HepG2 (cell line): ENCODE results near the gene SND1. TPM values are rescaled to one million over a fixed set of nuclear protein-coding genes. Genes with fewer than 3 reads are reported as not detected.

Source experiments
- BRCA1 ChIP-seq: sonication (generic); formaldehyde crosslinking; IDR thresholded peaks from 2 replicates; pipeline ENCODE4 v1.4.0; 2020; ENCODE audit warnings: missing genetic modification reagents
- ELF1 ChIP-seq: sonication (generic); formaldehyde crosslinking; IDR thresholded peaks from 2 replicates; pipeline ENCODE4 v1.4.0; 2020; ENCODE audit warnings: missing genetic modification reagents
- GABPB1 ChIP-seq: IDR thresholded peaks from 2 replicates; pipeline ENCODE4 v1.6.1; 2016; ENCODE audit warnings: mild to moderate bottlenecking, missing genetic modification reagents, moderate library complexity, missing compliant biosample characterization
- HMG20A ChIP-seq: IDR thresholded peaks from 2 replicates; pipeline ENCODE4 v1.6.1; 2016; ENCODE audit warnings: borderline replicate concordance
- KDM3A ChIP-seq: IDR thresholded peaks from 2 replicates; pipeline ENCODE4 v1.6.1; 2018; ENCODE audit warnings: low read depth, missing compliant biosample characterization
- KMT2A ChIP-seq: sonication (generic); formaldehyde crosslinking; IDR thresholded peaks from 2 replicates; pipeline ENCODE4 v1.4.0; 2020; ENCODE audit warnings: missing genetic modification reagents
- POGZ ChIP-seq: sonication (generic); formaldehyde crosslinking; IDR thresholded peaks from 2 replicates; pipeline ENCODE4 v1.4.0; 2020; ENCODE audit warnings: mild to moderate bottlenecking, missing genetic modification reagents
- PREB ChIP-seq: sonication (generic); formaldehyde crosslinking; IDR thresholded peaks from 2 replicates; pipeline ENCODE4 v1.4.0; 2020; ENCODE audit warnings: missing genetic modification reagents
- SMAD3 ChIP-seq: sonication (generic); formaldehyde crosslinking; IDR thresholded peaks from 2 replicates; pipeline ENCODE4 v1.4.0; 2020; ENCODE audit warnings: missing genetic modification reagents
- SP1 ChIP-seq, 2 experiments: fragments of 450-650 bp in 1 of 2; sonication (generic) in 1 of 2; formaldehyde crosslinking in 1 of 2; IDR thresholded peaks; 2 replicates each; pipeline versions ENCODE4 v1.4.0 to v1.6.1; 2016 to 2020; ENCODE audit warnings: missing genetic modification reagents in 1 of 2
- STAG1 ChIP-seq: sonication (generic); formaldehyde crosslinking; IDR thresholded peaks from 2 replicates; pipeline ENCODE4 v1.4.0; 2020; ENCODE audit warnings: missing genetic modification reagents
- XRCC5 ChIP-seq: fragments of 200-400 bp; formaldehyde crosslinking; optimal IDR thresholded peaks from 2 replicates; pipeline ENCODE3; 2017; ENCODE audit warnings: mild to moderate bottlenecking, low read length
- ZFX ChIP-seq: sonication (generic); formaldehyde crosslinking; IDR thresholded peaks from 2 replicates; pipeline ENCODE4 v1.4.0; 2020; ENCODE audit warnings: mild to moderate bottlenecking, low read depth, missing genetic modification reagents, moderate library complexity
- ZHX1 ChIP-seq: sonication (generic); formaldehyde crosslinking; IDR thresholded peaks from 2 replicates; pipeline ENCODE4 v1.8.1; 2022; ENCODE audit warnings: low read depth, mild to moderate bottlenecking, missing genetic modification reagents
- ZMAT3 ChIP-seq: sonication (generic); formaldehyde crosslinking; conservative IDR thresholded peaks from 2 replicates; pipeline ENCODE4 v1.7.0; 2021; ENCODE audit warnings: missing genetic modification reagents
- ZNF292 ChIP-seq: sonication (generic); formaldehyde crosslinking; IDR thresholded peaks from 2 replicates; pipeline ENCODE4 v1.8.1; 2022; ENCODE audit warnings: mild to moderate bottlenecking, low read depth, missing genetic modification reagents, borderline replicate concordance
- ZNF337 ChIP-seq: sonication (generic); formaldehyde crosslinking; IDR thresholded peaks from 2 replicates; pipeline ENCODE4 v1.5.1; 2020; ENCODE audit warnings: missing genetic modification reagents, low read depth, mild to moderate bottlenecking, borderline replicate concordance
- ZNF724P ChIP-seq: sonication (generic); formaldehyde crosslinking; IDR thresholded peaks from 2 replicates; pipeline ENCODE4 v1.8.0; 2022; ENCODE audit warnings: missing genetic modification reagents, borderline replicate concordance
- ZNF768 ChIP-seq: sonication (generic); formaldehyde crosslinking; IDR thresholded peaks from 2 replicates; pipeline ENCODE4 v1.4.0; 2020; ENCODE audit warnings: missing genetic modification reagents
- polyA plus RNA-seq, 8 experiments: library from polyadenylated mRNA; depleted of rRNA in 3 of 8; stranded (reverse) in 7 of 8; unstranded in 1 of 8; fragments of >200 nt; fragmentation: Illumina TruSeq in 4 of 8; extraction: Trizol in 4 of 8; gene quantifications; 2 replicates each; pipeline versions ENCODE4 v1.2.1 to v1.2.3, GENCODE V29; 2011 to 2016; ENCODE audit warnings: low read depth in 4 of 8, missing spikeins in 1 of 8, mixed read lengths in 1 of 8; ENCODE audit not compliant: insufficient read depth in 1 of 8
- total RNA-seq, 5 experiments: library from RNA; depleted of rRNA; stranded (reverse); fragments of >200 nt; fragmentation: Illumina TruSeq; extraction: Trizol; gene quantifications; 2 replicates each; pipeline ENCODE4 v1.2.3, GENCODE V29; 2016; ENCODE audit warnings: low read depth in 1 of 5
- TF ChIP-seq, protein P1 (sequence below): IDR thresholded peaks from 2 replicates; pipeline ENCODE4 v1.6.1; 2018; ENCODE audit warnings: missing genetic modification reagents, mild to moderate bottlenecking, missing compliant biosample characterization
- TF ChIP-seq, protein P2 (sequence below): sonication (generic); formaldehyde crosslinking; conservative IDR thresholded peaks from 2 replicates; pipeline ENCODE4 v1.4.0; 2020; ENCODE audit warnings: missing genetic modification reagents
- TF ChIP-seq, protein P3 (sequence below): sonication (generic); formaldehyde crosslinking; IDR thresholded peaks from 2 replicates; pipeline ENCODE4 v1.5.0; 2020; ENCODE audit warnings: mild to moderate bottlenecking, missing genetic modification reagents

Gene SND1
- total and polyA plus RNA-seq, 2 of the 13 experiments (the other 11 are each of a cell fraction or from before 2014, with no cell fraction given) = 110 to 182 TPM

- TF ChIP-seq ZHX1 (no peak), KMT2A (CRISPR knock-in tag) (peak; percentile 40; the same call in 1 of the 2 replicates), KDM3A (peak; percentile 83; the same call in 1 of the 2 replicates), ZNF724P (CRISPR knock-in tag) (peak; percentile 88; the same call in 1 of the 2 replicates), GABPB1 (CRISPR knock-in tag) (peak; percentile 91), XRCC5 (peak; percentile 31), SP1 (IDR thresholded peaks at IDR 0.05) (no peak), SP1 (CRISPR knock-in tag; IDR thresholded peaks at IDR 0.05) (peak; percentile 46; the same call in 1 of the 2 replicates), BRCA1 (CRISPR knock-in tag) (no peak; the same call in 1 of the 2 replicates), SMAD3 (peak; percentile 58), ZNF292 (no peak; the same call in 1 of the 2 replicates), ZNF768 (CRISPR knock-in tag) (peak; percentile 47; the same call in 1 of the 2 replicates), PREB (no peak), ZMAT3 (CRISPR knock-in tag) (peak; percentile 83), POGZ (peak; percentile 93), ZNF337 (0 out of 2 replicates have a peak, but pooled peaks have one; percentile 35), HMG20A (CRISPR knock-in tag) (peak; percentile 65; the same call in 1 of the 2 replicates), ZFX (CRISPR knock-in tag) (peak; percentile 79), STAG1 (no peak), ELF1 (CRISPR knock-in tag) (peak; percentile 86)
- TF ChIP-seq, protein P1, sequence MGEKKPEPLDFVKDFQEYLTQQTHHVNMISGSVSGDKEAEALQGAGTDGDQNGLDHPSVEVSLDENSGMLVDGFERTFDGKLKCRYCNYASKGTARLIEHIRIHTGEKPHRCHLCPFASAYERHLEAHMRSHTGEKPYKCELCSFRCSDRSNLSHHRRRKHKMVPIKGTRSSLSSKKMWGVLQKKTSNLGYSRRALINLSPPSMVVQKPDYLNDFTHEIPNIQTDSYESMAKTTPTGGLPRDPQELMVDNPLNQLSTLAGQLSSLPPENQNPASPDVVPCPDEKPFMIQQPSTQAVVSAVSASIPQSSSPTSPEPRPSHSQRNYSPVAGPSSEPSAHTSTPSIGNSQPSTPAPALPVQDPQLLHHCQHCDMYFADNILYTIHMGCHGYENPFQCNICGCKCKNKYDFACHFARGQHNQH (CRISPR knock-in tag) = peak; percentile 70; the same call in 1 of the 2 replicates
- TF ChIP-seq, protein P2, sequence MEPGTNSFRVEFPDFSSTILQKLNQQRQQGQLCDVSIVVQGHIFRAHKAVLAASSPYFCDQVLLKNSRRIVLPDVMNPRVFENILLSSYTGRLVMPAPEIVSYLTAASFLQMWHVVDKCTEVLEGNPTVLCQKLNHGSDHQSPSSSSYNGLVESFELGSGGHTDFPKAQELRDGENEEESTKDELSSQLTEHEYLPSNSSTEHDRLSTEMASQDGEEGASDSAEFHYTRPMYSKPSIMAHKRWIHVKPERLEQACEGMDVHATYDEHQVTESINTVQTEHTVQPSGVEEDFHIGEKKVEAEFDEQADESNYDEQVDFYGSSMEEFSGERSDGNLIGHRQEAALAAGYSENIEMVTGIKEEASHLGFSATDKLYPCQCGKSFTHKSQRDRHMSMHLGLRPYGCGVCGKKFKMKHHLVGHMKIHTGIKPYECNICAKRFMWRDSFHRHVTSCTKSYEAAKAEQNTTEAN (CRISPR knock-in tag) = 0 out of 2 replicates have a peak, but pooled peaks have one; percentile 31
- TF ChIP-seq, protein P3, sequence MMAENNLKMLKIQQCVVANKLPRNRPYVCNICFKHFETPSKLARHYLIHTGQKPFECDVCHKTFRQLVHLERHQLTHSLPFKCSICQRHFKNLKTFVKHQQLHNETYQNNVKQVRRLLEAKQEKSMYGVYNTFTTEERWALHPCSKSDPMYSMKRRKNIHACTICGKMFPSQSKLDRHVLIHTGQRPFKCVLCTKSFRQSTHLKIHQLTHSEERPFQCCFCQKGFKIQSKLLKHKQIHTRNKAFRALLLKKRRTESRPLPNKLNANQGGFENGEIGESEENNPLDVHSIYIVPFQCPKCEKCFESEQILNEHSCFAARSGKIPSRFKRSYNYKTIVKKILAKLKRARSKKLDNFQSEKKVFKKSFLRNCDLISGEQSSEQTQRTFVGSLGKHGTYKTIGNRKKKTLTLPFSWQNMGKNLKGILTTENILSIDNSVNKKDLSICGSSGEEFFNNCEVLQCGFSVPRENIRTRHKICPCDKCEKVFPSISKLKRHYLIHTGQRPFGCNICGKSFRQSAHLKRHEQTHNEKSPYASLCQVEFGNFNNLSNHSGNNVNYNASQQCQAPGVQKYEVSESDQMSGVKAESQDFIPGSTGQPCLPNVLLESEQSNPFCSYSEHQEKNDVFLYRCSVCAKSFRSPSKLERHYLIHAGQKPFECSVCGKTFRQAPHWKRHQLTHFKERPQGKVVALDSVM (CRISPR knock-in tag) = peak; percentile 91
These were observed 451.6 kb downstream of the SND1 start (continued) for GRCh38 chr7:128103498-128104107.
